HL-60 (cell line): ENCODE results near the gene ATP8A2.

Source experiments
- CTCF ChIP-seq: IDR thresholded peaks from one replicate; pipeline ENCODE4 v1.5.1; 2011; ENCODE audit warnings: low read length, control low read depth, inconsistent platforms; ENCODE audit not compliant: insufficient read depth
- GABPA ChIP-seq: IDR thresholded peaks from 2 replicates; pipeline ENCODE4 v1.6.1; 2012; ENCODE audit warnings: low read depth
- POLR2AphosphoS5 ChIP-seq: IDR thresholded peaks from 2 replicates; pipeline ENCODE4 v1.6.1; 2012; ENCODE audit warnings: low read depth
- REST ChIP-seq: IDR thresholded peaks from 2 replicates; pipeline ENCODE4 v1.6.1; 2012; ENCODE audit warnings: low read depth; ENCODE audit not compliant: insufficient replicate concordance

GRCh38 chr13:25802579-25802978, 430.8 kb downstream of the ATP8A2 start:
- no peak for TF ChIP-seq CTCF
- 0 out of 2 replicates have a peak, but pooled peaks have one; percentile 17 for TF ChIP-seq GABPA
- peak; percentile 46; the same call in 1 of the 2 replicates for TF ChIP-seq POLR2AphosphoS5
- TF ChIP-seq REST = no peak
